Adrenal gland (tissue), 12 donors: ENCODE data around the gene PDIA5. TPM values are rescaled to one million over a fixed set of nuclear protein-coding genes. Genes with fewer than 3 reads are reported as not detected.
A peak's percentile ranks its signal among the peaks of the same experiment; 100 is the strongest.

ENCODE experiments used
- DNase-seq, 7 donors: peaks; one replicate each; pipeline ENCODE4 v3.0.0-alpha.2; 2019 to 2020
- H3K27ac ChIP-seq, 5 donors: fragments of 200-600 bp; sonication (generic) in 4 of 5; 1 replicate in 3 of 5; 2 replicates in 2 of 5; pipeline versions ENCODE4 v1.5.1 to v1.8.0; 2016 to 2020; ENCODE audit warnings: mild to moderate bottlenecking in 1 of 5
- H3K27me3 ChIP-seq: fragments of 200-600 bp; 2 replicates; pipeline ENCODE4 v1.8.0; 2021
- H3K36me3 ChIP-seq, 2 donors: fragments of 200-600 bp; replicated peaks in 1 of 2; 1 replicate in 1 of 2; 2 replicates in 1 of 2; pipeline versions ENCODE4 v1.5.1 to v1.8.0; 2018 to 2022
- H3K4me1 ChIP-seq, 2 donors: fragments of 200-600 bp; replicated peaks in 1 of 2; 1 replicate in 1 of 2; 2 replicates in 1 of 2; pipeline versions ENCODE4 v1.5.1 to v1.8.0; 2018 to 2021
- H3K4me3 ChIP-seq, 4 donors: fragments of 200-600 bp; sonication (generic) in 3 of 4; one replicate each; pipeline ENCODE4 v1.5.1; 2016 to 2018
- H3K9me3 ChIP-seq, 3 donors: fragments of 200-600 bp; sonication (generic) in 1 of 3; replicated peaks in 1 of 3; 1 replicate in 2 of 3; 2 replicates in 1 of 3; pipeline versions ENCODE4 v1.5.1 to v1.8.0; 2016 to 2021
- CTCF ChIP-seq, 6 experiments: fragments of 450-650 bp in 4 of 6; fragments of 200-600 bp in 2 of 6; sonication (generic) in 1 of 6; IDR thresholded peaks; 1 replicate in 5 of 6; 2 replicates in 1 of 6; pipeline versions ENCODE4 v1.5.1 to v1.8.0; 2016 to 2021; ENCODE audit warnings: antibody characterized with exemption in 6 of 6, mild to moderate bottlenecking in 2 of 6, moderate library complexity in 1 of 6
- POLR2A ChIP-seq, 2 donors: fragments of 450-650 bp; IDR thresholded peaks; one replicate each; pipeline ENCODE4 v1.6.1; 2017; ENCODE audit warnings: antibody characterized with exemption in 2 of 2, mild to moderate bottlenecking in 2 of 2, moderate library complexity in 1 of 2
- WGBS, 4 donors: extraction: QIAGEN DNeasy Blood & Tissue Kit in 2 of 4; methylation state at CpG; one replicate each; pipeline versions ENCODE4 v1.1.5 to v1.1.7; 2013 to 2017; 5-methylcytosine and 5-hydroxymethylcytosine counted together
- intact Hi-C, 2 donors: fragments of 100-400 bp; cut with DNase I; formaldehyde crosslinking; loops; one replicate each; pipeline versions ENCODE4 v1.14.1 to v1.15.0; 2022 to 2023
- polyA plus RNA-seq, 3 donors: library from polyadenylated mRNA; stranded (reverse); fragments of 200-250 nt in 2 of 3; fragments of 350-450 nt in 1 of 3; fragmentation: Illumina TruSeq in 1 of 3; extraction: RNeasy Lipid Tissue Mini Kit (QIAGEN cat#74804) in 1 of 3; gene quantifications; one replicate each; pipeline ENCODE4 v1.2.3, GENCODE V29; 2013 to 2014
- total RNA-seq, 9 donors: library from RNA; depleted of rRNA in 4 of 9; stranded (reverse); fragments of >200 nt in 4 of 9; fragments of 120-200 nt in 1 of 9; fragmentation: NEBNext Ultra II Directional in 1 of 9; extraction: Animal tissue kit (Norgen Biotek cat#: 25700) in 1 of 9; gene quantifications; one replicate each; pipeline versions ENCODE4 v1.1.0 to v1.2.4, GENCODE V29; 2013 to 2023
- donor health status: healthy with polysubstance abuse.
- donor health status: Bipolar disorder and iron deficiency.
- donor health status: DM: yes; HTN: yes; CAD: no.
- donor health status: DM: no; HTN: no; CAD: no.
- donor health status: DM: no; HTN: no; CAD: no.
- donor health status: DM: yes; HTN: yes; CAD: no.

Gene PDIA5
- total and polyA plus RNA-seq, 12 donors: 18.9 to 88.9 (median 50.9) TPM

DNA sequence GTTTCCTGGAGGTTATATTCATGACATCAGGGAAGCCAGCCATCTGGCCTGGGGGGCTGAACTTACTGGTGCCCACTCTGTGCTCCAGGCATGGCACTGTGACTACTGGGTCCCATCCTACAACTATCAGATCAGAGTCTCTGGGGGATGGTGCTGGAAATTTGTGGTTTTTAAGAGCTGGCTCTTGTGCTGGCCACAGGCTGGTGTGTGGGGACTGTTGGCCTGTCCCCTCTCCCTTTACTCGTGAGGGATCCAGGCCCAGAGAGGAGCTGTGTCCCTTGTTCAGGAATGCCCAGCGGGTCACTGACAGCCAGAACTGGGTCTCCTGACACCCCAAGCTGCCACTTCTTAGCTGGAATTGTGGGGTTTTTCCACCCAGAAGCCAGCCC is 90.4 kb downstream of the PDIA5 start:
- Histone ChIP-seq H3K9me3 (no peaks in the 10 kb centered on the region), H3K27ac (no peak overlapping the region), H3K4me3 (no peak overlapping the region), H3K4me1 (peaks cover 4 to 32% of the 10 kb centered on the region in 2 donors), H3K36me3 (peaks cover 0 to 54% of the 10 kb centered on the region in 2 donors), H3K27me3 (no peaks in the 10 kb centered on the region)
- 88 to 96% (median 88%) methylated on average over 2 of the region's 2 CpGs; no CpG with 5 or more reads in 1 of the 4 donors for WGBS, 4 donors
- peak in 1 of 7 donors; percentile 25 for DNase-seq
- intact Hi-C loops: no loop called here
- TF ChIP-seq POLR2A (IDR thresholded peaks at IDR 0.05) (no peak), CTCF (IDR thresholded peaks at IDR 0.05) (no peak)

GRCh38 chr3:123157598-123158287 is 90.9 kb downstream of the PDIA5 start:
- Histone ChIP-seq H3K9me3 (no peaks in the 10 kb centered on the region), H3K36me3 (peaks cover 0 to 54% of the 10 kb centered on the region in 2 donors), H3K4me1 (peaks cover 4 to 27% of the 10 kb centered on the region in 2 donors), H3K4me3 (no peak overlapping the region), H3K27ac (no peak overlapping the region), H3K27me3 (no peaks in the 10 kb centered on the region)
- intact Hi-C loops: no loop called here
- no peak for TF ChIP-seq POLR2A (IDR thresholded peaks at IDR 0.05)
- TF ChIP-seq CTCF (IDR thresholded peaks at IDR 0.05): no peak
- DNase-seq: peak in 1 of 7 donors; percentile 42
- WGBS, 4 donors: 89 to 91% (median 90%) methylated on average over 4 of the region's 4 CpGs

DNA sequence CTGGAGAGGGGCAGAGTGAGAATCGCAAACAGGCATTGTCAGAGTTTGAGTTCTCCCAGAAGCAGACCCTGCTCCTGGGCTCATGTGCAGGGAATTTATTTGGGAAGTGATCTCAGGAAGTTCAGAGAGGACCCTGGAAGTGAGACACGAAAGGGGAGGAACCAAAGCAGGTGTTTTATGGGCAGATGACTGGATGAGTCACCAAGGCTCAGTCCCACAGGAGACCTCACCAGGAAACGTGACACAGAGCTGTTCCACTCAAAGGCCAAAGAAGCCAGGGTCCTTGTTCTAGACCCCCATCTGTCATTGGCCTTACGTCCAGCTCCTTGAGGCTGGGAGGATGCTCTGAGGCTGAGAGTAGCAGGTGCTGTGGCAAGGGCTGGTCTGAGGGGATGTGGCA is 91.5 kb downstream of the PDIA5 start:
- Histone ChIP-seq H3K4me3 (no peak overlapping the region), H3K9me3 (no peaks in the 10 kb centered on the region), H3K4me1 (peaks cover 4 to 21% of the 10 kb centered on the region in 2 donors), H3K27me3 (no peaks in the 10 kb centered on the region), H3K27ac (no peak overlapping the region), H3K36me3 (peaks cover 0 to 54% of the 10 kb centered on the region in 2 donors)
- TF ChIP-seq CTCF (IDR thresholded peaks at IDR 0.05) (no peak), POLR2A (IDR thresholded peaks at IDR 0.05) (no peak)
- WGBS, 4 donors: 73 to 87% (median 84%) methylated on average over 3 to 4 of the region's 4 CpGs
- peak in 1 of 7 donors; percentile 46 for DNase-seq
- intact Hi-C loops: no loop called here

GRCh38 chr3:123158899-123159390 is 92.1 kb downstream of the PDIA5 start:
- peaks cover 0 to 59% of the 10 kb centered on the region in 2 donors for H3K36me3 ChIP-seq
- 96 to 98% (median 97%) methylated on average over 7 to 10 of the region's 10 CpGs for WGBS, 4 donors
- H3K27me3 ChIP-seq: no peaks in the 10 kb centered on the region
- TF ChIP-seq CTCF (IDR thresholded peaks at IDR 0.05) (no peak), POLR2A (IDR thresholded peaks at IDR 0.05) (no peak)
- H3K27ac ChIP-seq: peak overlapping the region in 1 of 5 donors; percentile 12
- intact Hi-C loops: no loop called here
- H3K9me3 ChIP-seq: no peaks in the 10 kb centered on the region
- H3K4me1 ChIP-seq: peaks cover 4 to 16% of the 10 kb centered on the region in 2 donors
- H3K4me3 ChIP-seq: no peak overlapping the region
- peak in 1 of 7 donors; percentile 38 for DNase-seq
